HG03571 (cell line): Measurements from ENCODE around the gene NQO2.
"Not testable (repeated sequence)": the region's sequence is repeated elsewhere in the genome, so short reads cannot be mapped to it uniquely, and the experiment has no call there.

Experiments used
- ATAC-seq: cut with Tn5 transposase; IDR thresholded peaks from one replicate; pipeline ENCODE4 v1.9.1; 2021; ENCODE audit not compliant: unreplicated experiment

Gene NQO2

DNA sequence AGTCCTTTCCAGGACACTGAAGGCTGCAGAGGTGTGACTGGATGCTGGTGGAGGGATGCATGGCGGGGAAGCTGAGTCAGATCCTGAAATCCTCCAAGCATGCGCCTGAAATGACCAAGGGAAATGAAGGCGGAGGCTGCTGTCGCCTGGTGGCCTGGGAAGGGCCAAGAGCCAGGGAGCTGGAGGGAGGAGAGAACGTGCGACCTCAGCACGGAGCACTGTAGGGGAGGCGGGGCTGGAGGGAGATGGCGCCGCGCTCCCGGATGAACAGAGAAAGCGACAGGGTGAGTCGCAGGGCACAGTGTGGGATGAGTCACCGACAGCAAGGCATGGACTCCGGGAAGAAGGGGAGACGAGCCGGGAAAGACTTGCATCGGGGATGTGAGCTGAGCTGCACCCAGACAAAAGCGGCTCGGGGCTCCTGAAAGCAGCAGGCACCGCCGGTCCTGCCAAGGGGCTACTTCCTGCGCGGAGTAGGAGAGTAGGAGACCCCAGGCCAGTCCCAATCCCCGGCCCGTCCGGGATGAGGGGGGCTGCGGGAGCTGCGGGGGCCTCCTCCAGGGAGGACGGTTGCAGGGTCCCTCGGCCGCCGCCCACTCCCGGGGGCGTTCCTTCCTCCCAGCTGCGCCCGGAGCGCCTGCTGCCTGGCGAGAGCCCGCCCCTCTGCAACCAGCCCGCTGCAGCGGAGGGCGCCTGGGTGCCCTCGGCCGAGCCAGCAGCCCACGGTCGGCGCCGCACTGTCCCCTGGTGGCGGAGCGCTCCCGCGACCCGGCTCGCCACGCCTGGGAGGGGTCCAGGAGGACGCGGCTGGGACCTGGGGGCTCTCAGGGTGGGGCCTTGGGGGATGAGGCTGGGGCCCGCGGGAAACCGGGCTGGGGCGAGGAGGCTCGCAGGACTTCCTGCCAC lies 11.0 kb upstream of the NQO2 start:
- peak; percentile 66 for ATAC-seq

DNA sequence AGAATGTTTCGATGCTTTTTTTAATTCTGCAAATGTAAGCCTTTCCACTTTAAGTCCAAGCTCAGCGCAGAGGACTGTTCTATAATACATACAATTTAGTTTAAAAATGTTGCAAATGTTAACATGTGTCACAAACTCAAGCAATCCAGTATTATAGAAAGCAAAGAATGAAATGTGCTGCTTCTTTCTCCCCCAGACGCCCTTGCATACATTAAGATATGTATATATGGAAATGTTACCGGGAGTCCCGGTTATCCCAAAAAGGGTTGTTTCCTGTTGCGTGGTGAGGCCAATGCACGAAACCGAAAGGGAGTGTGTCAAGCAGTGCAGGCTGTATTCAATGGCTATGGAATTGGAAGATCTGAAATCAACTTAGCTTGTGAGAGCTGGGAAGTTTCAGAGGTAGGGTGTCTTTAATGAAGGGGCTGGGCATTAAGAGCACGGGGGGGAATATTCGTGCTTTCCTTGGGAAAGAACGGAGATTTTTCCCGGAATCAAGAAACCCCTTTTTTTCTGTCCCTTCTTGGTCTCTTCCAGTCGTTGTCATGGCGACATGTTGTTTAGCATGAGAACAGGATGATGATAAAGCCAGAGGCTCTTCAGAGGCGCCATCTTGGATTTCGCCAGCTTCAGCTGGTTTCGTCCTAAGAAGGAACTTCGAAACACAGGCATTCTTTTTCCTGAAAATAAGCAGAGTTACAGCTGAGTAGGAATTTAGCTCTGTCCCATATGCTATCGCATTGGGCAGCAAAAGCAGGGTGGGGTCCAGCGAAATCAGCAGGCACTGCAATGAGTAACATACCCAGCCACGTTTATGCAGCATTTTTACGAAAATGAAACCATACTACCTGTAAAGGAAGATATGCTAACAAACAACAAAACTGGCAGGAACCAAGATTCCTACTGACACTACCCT lies 10.1 kb upstream of the NQO2 start:
- peak; percentile 73 for ATAC-seq

DNA sequence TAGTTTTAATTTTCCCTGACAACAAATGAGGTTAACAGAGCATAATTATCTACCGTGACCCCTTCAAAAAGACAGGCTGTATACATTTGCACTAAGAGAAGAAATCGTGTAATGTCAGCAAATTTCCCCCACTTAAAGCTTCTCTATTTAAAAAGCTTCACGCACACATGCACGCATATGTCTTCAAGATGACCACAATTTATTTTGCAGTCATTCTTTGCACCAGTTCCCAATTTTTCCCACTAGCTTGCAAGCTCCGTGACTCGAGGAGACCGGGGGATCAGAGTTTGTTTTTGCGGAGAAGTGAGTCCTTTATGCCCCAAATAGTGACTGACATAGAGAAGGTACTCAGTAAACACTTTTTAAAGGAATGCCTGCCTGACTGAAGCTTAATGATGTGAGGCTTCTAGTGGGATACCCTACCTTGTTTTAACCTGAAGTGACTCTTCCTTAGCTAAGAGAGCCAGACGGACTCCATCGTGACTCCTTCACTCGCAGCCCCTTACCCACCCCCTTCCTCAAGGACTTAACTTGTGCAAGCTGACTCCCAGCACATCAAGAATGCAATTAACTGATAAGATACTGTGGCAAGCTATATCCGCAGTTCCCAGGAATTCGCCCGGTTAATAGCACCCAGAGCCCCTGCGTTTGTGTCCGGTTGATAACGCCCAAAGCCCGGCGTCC lies 9.3 kb upstream of the NQO2 start:
- ATAC-seq = no peak

DNA sequence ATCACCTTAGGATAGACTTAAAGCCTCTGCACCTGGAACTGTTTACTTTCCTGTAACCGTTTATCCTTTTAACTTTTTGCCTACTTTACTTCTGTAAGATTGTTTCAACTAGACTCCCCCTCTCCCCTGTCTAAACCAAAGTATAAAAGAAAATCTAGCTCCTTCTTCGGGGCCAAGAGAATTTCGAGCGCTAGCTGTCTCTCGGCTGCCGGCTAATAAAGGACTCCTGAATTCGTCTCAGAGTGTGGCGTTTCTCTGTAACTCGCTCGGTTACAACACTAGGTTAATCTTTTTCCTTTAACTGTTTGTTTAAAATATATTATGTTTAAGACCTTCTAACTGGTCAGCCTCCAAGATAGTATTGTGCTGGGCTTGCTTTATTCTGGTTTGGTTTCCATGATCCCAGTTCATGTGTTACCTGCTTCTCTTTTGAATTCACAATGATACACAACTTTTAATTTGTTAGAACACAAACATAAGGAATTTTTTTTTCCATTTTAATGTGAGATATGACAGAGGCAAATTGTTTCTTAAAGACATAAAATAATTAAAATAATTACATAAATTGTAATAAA lies 8.7 kb upstream of the NQO2 start:
- no peak for ATAC-seq

- ATAC-seq = no peak
These were observed 7.2 kb upstream of the NQO2 start for GRCh38 chr6:2992330-2992979.

DNA sequence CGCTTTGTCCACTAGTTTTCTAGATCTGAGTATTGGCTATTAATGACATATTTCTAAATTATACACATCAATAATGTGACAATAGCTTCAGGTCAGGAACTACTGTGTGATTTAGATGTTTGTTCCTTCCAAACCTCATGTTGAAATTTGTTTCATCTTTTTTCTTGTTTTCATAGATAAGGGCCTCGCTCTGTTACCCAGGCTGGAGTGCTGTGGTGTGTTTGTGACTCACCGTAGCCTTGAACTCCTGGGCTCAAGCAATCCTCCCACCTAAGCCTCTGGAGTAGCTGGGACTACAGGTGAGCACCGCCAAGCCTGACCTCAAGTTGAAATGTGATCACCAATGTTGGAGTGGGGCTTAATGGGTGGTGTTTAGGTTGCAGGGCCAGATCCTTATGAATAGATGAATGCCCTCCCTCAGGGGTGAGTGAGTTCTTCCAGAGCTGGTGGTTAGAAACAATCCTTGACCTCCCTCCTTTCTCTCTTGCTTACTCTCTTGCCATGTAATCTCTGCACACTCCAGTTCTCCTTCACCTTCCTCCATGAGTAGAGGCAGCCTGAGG lies 5.9 kb upstream of the NQO2 start:
- no peak for ATAC-seq

- not testable (repeated sequence) for ATAC-seq
These were observed 1.3 kb upstream of the NQO2 start for GRCh38 chr6:2998249-2998997.

- ATAC-seq = peak; percentile 27
These were observed 586 bp upstream of the NQO2 start for GRCh38 chr6:2998998-2999617.

GRCh38 chr6:3001146-3001772 lies 1.6 kb downstream of the NQO2 start:
- ATAC-seq = no peak

DNA sequence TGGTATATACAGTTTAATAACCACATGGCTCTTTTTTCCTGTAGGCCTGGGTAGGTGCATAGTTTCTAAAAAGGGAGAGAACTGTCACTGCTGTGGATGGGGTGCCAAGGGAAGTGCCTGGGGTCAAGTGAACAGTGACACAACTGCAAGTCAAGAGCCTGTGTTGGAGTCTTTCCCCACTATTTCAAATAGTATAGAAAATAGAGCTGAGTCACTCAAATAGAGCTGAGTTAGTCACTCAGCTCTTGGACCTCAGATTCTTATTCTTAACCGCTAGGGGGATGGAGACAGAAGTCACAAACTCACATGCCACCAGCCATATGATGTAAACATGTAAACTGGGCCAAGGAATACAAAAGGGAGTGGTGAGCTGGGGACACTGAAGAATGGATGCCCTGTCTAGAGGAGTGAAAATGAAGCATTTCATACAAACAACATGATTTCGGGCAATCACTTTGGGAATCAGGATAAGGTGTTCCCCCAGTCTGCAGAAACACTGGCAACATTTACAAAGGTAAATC lies 2.1 kb downstream of the NQO2 start:
- ATAC-seq = no peak

GRCh38 chr6:3003226-3003625 lies 3.5 kb downstream of the NQO2 start:
- not testable (repeated sequence) for ATAC-seq

GRCh38 chr6:3005077-3005476 lies 5.4 kb downstream of the NQO2 start:
- ATAC-seq = no peak

GRCh38 chr6:3005874-3006273 lies 6.2 kb downstream of the NQO2 start:
- ATAC-seq = no peak

GRCh38 chr6:3006476-3006875 lies 6.8 kb downstream of the NQO2 start:
- ATAC-seq = no peak

DNA sequence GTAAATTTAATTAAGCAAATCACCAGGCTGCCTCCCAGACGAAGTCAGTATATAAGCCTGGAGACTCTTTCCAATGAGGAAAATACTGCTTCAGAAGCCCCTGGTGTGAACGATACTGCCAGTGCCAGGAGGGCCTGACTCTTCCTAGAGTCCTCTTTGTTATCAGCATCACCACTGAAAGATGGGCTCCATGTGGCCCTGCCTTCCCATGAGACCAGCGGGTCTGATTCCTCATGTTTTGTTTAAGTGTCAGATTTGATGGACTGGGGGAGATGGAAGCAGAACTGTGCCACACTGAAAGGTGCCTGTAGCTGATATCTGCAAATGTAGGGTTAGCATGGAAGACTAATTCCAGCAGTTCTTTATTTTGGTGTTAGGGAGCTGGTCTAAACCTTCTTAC lies 7.9 kb downstream of the NQO2 start:
- no peak for ATAC-seq

DNA sequence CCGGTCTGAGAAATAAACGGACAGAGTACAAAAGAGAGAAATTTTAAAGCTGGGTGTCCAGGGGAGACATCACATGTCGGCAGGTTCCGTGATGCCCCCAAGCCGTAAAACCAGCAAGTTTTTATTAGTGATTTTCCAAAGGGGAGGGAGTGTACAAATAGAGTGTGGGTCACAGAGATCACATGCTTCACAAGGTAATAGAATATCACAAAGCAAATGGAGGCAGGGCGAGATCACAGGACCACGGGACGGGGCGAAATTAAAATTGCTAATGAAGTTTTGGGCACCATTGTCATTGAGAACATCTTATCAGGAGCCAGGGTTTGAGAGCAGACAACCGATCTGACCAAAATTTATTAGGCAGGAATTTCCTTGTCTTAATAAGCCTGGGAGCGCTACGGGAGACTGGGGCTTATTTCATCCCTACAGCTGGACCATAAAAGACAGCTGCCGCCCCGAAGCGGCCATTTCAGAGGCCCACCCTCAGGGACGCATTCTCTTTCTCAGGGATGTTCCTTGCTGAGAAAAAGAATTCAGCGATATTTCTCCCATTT lies 9.1 kb downstream of the NQO2 start:
- not testable (repeated sequence) for ATAC-seq

DNA sequence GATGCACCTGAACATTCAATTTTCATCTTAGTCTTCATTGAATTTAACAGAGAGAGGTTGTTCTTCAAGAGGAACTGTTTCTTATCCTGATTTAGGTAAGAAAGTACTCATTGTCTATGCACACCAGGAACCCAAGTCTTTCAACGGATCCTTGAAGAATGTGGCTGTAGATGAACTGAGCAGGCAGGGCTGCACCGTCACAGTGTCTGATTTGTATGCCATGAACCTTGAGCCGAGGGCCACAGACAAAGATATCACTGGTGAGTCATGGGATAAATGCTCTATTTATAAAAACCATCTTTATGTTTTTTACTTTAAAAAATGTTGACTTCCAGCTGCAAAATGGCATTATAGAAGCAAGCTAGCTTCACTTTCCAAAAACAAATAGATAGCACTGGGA lies 10.2 kb downstream of the NQO2 start:
- no peak for ATAC-seq

DNA sequence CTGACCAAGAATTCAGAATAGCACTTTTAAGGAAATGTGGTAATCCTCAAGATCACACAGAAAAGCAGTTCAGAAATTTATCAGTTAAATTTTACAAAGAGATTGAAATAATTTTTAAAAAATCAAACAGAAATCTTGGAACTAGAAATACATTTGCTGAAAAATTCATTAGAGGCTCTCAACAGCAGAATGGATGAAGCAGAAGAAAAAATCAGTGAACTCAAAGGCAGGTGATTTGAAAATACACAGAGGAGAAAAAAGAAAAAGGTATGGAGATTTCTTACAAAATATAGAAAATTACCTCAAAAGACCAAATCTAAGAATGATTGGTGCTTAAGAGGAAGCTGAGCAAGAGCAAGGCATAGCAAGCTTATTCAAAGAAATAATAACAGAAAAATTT lies 11.5 kb downstream of the NQO2 start:
- no peak for ATAC-seq
